HepG2 (cell line): Measurements from ENCODE around the gene KLHL33. TPM values are rescaled to one million over a fixed set of nuclear protein-coding genes. Genes with fewer than 3 reads are reported as not detected.

Experiments
- BHLHE40 ChIP-seq: IDR thresholded peaks from 2 replicates; pipeline ENCODE4 v1.6.1; 2011; ENCODE audit warnings: low read length, improper control_type of control experiment
- FLYWCH1 ChIP-seq: sonication (generic); formaldehyde crosslinking; IDR thresholded peaks from 2 replicates; pipeline ENCODE4 v1.8.1; 2023; ENCODE audit warnings: mild to moderate bottlenecking, missing genetic modification reagents
- HOXA7 ChIP-seq: sonication (generic); formaldehyde crosslinking; IDR thresholded peaks from 2 replicates; pipeline ENCODE4 v1.8.1; 2022; ENCODE audit warnings: mild to moderate bottlenecking, missing genetic modification reagents, moderate library complexity
- NCOA5 ChIP-seq: sonication (generic); formaldehyde crosslinking; IDR thresholded peaks from 2 replicates; pipeline ENCODE4 v1.4.0; 2020; ENCODE audit warnings: missing genetic modification reagents
- NKX3-1 ChIP-seq: sonication (generic); formaldehyde crosslinking; IDR thresholded peaks from 2 replicates; pipeline ENCODE4 v1.5.0; 2020; ENCODE audit warnings: missing genetic modification reagents
- PHF20 ChIP-seq: sonication (generic); formaldehyde crosslinking; IDR thresholded peaks from 2 replicates; pipeline ENCODE4 v1.5.0; 2020; ENCODE audit warnings: mild to moderate bottlenecking, missing genetic modification reagents
- PPARG ChIP-seq: conservative IDR thresholded peaks from 2 replicates; pipeline ENCODE4 v1.6.1; 2016; ENCODE audit warnings: missing biosample characterization, missing genetic modification reagents
- RFX1 ChIP-seq: fragments of 450-650 bp; IDR thresholded peaks from 2 replicates; pipeline ENCODE4 v1.6.1; 2017
- RNF219 ChIP-seq: sonication (generic); formaldehyde crosslinking; IDR thresholded peaks from 2 replicates; pipeline ENCODE4 v1.5.0; 2020; ENCODE audit warnings: mild to moderate bottlenecking, missing genetic modification reagents
- SNAPC2 ChIP-seq: sonication (generic); formaldehyde crosslinking; IDR thresholded peaks from 2 replicates; pipeline ENCODE4 v1.8.1; 2022; ENCODE audit warnings: mild to moderate bottlenecking, missing genetic modification reagents
- SNAPC4 ChIP-seq: sonication (generic); formaldehyde crosslinking; IDR thresholded peaks from 2 replicates; pipeline ENCODE4 v1.4.0; 2020; ENCODE audit warnings: mild to moderate bottlenecking, missing genetic modification reagents
- ZNF136 ChIP-seq: sonication (generic); formaldehyde crosslinking; IDR thresholded peaks from 2 replicates; pipeline ENCODE4 v1.8.1; 2022; ENCODE audit warnings: low read depth, mild to moderate bottlenecking, moderate library complexity, missing genetic modification reagents
- ZNF274 ChIP-seq: sonication (generic); formaldehyde crosslinking; IDR thresholded peaks from 2 replicates; pipeline ENCODE4 v1.5.1; 2020; ENCODE audit warnings: mild to moderate bottlenecking, missing genetic modification reagents
- ZNF414 ChIP-seq: sonication (generic); formaldehyde crosslinking; IDR thresholded peaks from 2 replicates; pipeline ENCODE4 v1.5.0; 2020; ENCODE audit warnings: missing genetic modification reagents
- ZNF564 ChIP-seq: sonication (generic); formaldehyde crosslinking; IDR thresholded peaks from 2 replicates; pipeline ENCODE4 v1.8.1; 2023; ENCODE audit warnings: mild to moderate bottlenecking, missing genetic modification reagents
- ZNF616 ChIP-seq: sonication (generic); formaldehyde crosslinking; IDR thresholded peaks from 2 replicates; pipeline ENCODE4 v1.5.0; 2020; ENCODE audit warnings: low read depth, mild to moderate bottlenecking, missing genetic modification reagents
- ZSCAN9 ChIP-seq: IDR thresholded peaks from 2 replicates; pipeline ENCODE4 v1.6.1; 2016; ENCODE audit warnings: borderline replicate concordance
- polyA plus RNA-seq, 8 experiments: library from polyadenylated mRNA; depleted of rRNA in 3 of 8; stranded (reverse) in 7 of 8; unstranded in 1 of 8; fragments of >200 nt; fragmentation: Illumina TruSeq in 4 of 8; extraction: Trizol in 4 of 8; gene quantifications; 2 replicates each; pipeline versions ENCODE4 v1.2.1 to v1.2.3, GENCODE V29; 2011 to 2016; ENCODE audit warnings: low read depth in 4 of 8, missing spikeins in 1 of 8, mixed read lengths in 1 of 8; ENCODE audit not compliant: insufficient read depth in 1 of 8
- total RNA-seq, 5 experiments: library from RNA; depleted of rRNA; stranded (reverse); fragments of >200 nt; fragmentation: Illumina TruSeq; extraction: Trizol; gene quantifications; 2 replicates each; pipeline ENCODE4 v1.2.3, GENCODE V29; 2016; ENCODE audit warnings: low read depth in 1 of 5
- TF ChIP-seq, protein P1 (sequence below): IDR thresholded peaks from 2 replicates; pipeline ENCODE4 v1.6.1; 2016; ENCODE audit warnings: low read depth
- TF ChIP-seq, protein P2 (sequence below): sonication (generic); formaldehyde crosslinking; IDR thresholded peaks from 2 replicates; pipeline ENCODE4 v1.5.0; 2020; ENCODE audit warnings: missing genetic modification reagents

Gene KLHL33
- total and polyA plus RNA-seq, 2 of the 13 experiments (the other 11 are each of a cell fraction or from before 2014, with no cell fraction given): not detected

GRCh38 chr14:20454516-20455354 lies 18.8 kb upstream of the KLHL33 start, which contains the start of the genes APEX1 and OSGEP (continued):
- TF ChIP-seq ZNF414 (CRISPR knock-in tag) (0 out of 2 replicates have a peak, but pooled peaks have one; percentile 68), ZNF564 (CRISPR knock-in tag) (peak; percentile 80; the same call in 1 of the 2 replicates), HOXA7 (CRISPR knock-in tag) (no peak), BHLHE40 (peak; percentile 94), NKX3-1 (CRISPR knock-in tag) (peak; percentile 38; the same call in 1 of the 2 replicates), PPARG (peak; percentile 54; the same call in 1 of the 2 replicates), ZSCAN9 (CRISPR knock-in tag) (peak; percentile 35; the same call in 1 of the 2 replicates), RNF219 (no peak), SNAPC4 (peak; percentile 88), FLYWCH1 (CRISPR knock-in tag) (no peak), NCOA5 (CRISPR knock-in tag) (no peak), RFX1 (no peak), ZNF616 (CRISPR knock-in tag) (peak; percentile 33; the same call in 1 of the 2 replicates), ZNF136 (CRISPR knock-in tag) (no peak), PHF20 (CRISPR knock-in tag) (peak; percentile 92), ZNF274 (CRISPR knock-in tag) (0 out of 2 replicates have a peak, but pooled peaks have one; percentile 37), SNAPC2 (peak; percentile 77; the same call in 1 of the 2 replicates)
- TF ChIP-seq, protein P1, sequence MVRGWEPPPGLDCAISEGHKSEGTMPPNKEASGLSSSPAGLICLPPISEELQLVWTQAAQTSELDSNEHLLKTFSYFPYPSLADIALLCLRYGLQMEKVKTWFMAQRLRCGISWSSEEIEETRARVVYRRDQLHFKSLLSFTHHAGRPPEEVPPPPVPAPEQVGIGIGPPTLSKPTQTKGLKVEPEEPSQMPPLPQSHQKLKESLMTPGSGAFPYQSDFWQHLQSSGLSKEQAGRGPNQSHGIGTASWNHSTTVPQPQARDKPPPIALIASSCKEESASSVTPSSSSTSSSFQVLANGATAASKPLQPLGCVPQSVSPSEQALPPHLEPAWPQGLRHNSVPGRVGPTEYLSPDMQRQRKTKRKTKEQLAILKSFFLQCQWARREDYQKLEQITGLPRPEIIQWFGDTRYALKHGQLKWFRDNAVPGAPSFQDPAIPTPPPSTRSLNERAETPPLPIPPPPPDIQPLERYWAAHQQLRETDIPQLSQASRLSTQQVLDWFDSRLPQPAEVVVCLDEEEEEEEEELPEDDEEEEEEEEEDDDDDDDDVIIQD: peak; percentile 73
- TF ChIP-seq, protein P2, sequence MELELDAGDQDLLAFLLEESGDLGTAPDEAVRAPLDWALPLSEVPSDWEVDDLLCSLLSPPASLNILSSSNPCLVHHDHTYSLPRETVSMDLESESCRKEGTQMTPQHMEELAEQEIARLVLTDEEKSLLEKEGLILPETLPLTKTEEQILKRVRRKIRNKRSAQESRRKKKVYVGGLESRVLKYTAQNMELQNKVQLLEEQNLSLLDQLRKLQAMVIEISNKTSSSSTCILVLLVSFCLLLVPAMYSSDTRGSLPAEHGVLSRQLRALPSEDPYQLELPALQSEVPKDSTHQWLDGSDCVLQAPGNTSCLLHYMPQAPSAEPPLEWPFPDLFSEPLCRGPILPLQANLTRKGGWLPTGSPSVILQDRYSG: 0 out of 2 replicates have a peak, but pooled peaks have one; percentile 64
